HEK293T (cell line): ENCODE results near the gene MRTO4.

Experiments
- BHLHE40 ChIP-seq: fragments of 450-650 bp; IDR thresholded peaks from 2 replicates; pipeline ENCODE4 v1.6.1; 2016; ENCODE audit warnings: mild to moderate bottlenecking, moderate library complexity, borderline replicate concordance
- FOXA1 ChIP-seq: fragments of 450-650 bp; IDR thresholded peaks from 2 replicates; pipeline ENCODE4 v1.6.1; 2016; ENCODE audit warnings: mild to moderate bottlenecking
- HDGF ChIP-seq: fragments of 450-650 bp; IDR thresholded peaks from 2 replicates; pipeline ENCODE4 v1.6.1; 2017; ENCODE audit warnings: antibody characterized with exemption, borderline replicate concordance
- SP1 ChIP-seq: fragments of 450-650 bp; IDR thresholded peaks from 2 replicates; pipeline ENCODE4 v1.6.1; 2017

DNA sequence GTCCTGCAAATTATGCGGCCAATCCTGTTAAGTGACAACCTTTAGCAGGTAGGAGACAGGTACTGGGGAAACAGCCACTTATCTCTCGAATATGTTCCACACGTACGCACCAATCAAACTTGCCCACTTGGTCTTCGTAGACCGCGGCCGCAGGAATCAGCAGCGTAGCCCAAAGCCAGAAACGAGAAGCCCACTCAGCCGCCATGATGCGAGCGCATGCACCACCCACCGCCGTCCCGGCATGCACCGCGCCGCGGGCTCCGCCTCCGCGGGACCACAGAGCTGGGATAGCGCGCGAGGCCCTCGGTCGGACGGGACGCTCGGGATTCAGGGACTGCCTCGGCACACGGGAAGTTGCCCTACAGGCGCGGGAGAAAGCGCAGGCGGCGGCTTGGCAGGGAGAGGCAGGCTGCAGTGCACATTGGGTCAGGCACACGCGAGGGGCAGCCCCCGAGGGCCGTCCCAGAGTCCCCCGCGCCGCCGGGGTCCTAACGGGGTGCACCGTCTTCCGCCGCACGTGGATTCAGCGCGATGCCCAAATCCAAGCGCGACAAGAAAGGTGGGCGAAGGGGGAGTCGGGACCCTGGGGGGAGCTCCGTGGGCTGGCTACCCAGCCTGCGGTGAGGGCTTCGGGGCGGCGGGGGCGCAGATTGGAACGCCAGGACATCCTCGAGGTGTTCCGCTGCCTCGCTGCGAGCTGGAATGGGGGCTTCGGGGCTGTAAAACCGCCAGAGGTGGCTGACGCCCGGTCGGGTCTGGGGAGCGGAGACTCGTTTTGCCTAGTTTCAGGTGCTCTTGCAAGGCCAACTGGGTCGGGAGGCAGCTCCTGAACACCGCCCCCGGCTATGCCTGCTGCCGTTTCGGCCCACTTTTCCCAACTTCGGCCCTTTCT lies at the start of gene MRTO4, which contains the start of gene EMC1:
- TF ChIP-seq BHLHE40, result no peak
- no peak for TF ChIP-seq FOXA1
- TF ChIP-seq HDGF, result no peak
- TF ChIP-seq SP1, result no peak
